ENCODE results near the gene OLFML3. TPM values are rescaled to one million over a fixed set of nuclear protein-coding genes. Genes with fewer than 3 reads are reported as not detected.
"Not testable (repeated sequence)": the region's sequence is repeated elsewhere in the genome, so short reads cannot be mapped to it uniquely, and the experiment has no call there.

The OLFML3 gene
- total RNA-seq, 1 donor from 2014 or later, result 1.6 TPM

- Histone ChIP-seq H3K27me3 (ENCODE audit: control insufficient read depth, insufficient read depth, low read length) (no peaks in the 10 kb centered on the region), H3K4me3 (ENCODE audit: low read depth, low read length) (no peak overlapping the region), H3K36me3 (ENCODE audit: control insufficient read depth, insufficient read depth, low read length) (peaks cover 3% of the 10 kb centered on the region)
- TF ChIP-seq, protein P1, sequence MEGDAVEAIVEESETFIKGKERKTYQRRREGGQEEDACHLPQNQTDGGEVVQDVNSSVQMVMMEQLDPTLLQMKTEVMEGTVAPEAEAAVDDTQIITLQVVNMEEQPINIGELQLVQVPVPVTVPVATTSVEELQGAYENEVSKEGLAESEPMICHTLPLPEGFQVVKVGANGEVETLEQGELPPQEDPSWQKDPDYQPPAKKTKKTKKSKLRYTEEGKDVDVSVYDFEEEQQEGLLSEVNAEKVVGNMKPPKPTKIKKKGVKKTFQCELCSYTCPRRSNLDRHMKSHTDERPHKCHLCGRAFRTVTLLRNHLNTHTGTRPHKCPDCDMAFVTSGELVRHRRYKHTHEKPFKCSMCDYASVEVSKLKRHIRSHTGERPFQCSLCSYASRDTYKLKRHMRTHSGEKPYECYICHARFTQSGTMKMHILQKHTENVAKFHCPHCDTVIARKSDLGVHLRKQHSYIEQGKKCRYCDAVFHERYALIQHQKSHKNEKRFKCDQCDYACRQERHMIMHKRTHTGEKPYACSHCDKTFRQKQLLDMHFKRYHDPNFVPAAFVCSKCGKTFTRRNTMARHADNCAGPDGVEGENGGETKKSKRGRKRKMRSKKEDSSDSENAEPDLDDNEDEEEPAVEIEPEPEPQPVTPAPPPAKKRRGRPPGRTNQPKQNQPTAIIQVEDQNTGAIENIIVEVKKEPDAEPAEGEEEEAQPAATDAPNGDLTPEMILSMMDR (IDR thresholded peaks at IDR 0.05; ENCODE audit: insufficient read depth, low read length, severe bottlenecking), result no peak
- FAIRE-seq (no peak), DNase-seq (ENCODE audit: low read depth) (no peak)
Measured at GRCh38 chr1:113946112-113946511, 33.2 kb upstream of the OLFML3 start.

- Histone ChIP-seq H3K36me3 (ENCODE audit: control insufficient read depth, insufficient read depth, low read length) (peaks cover 1% of the 10 kb centered on the region), H3K27me3 (ENCODE audit: control insufficient read depth, insufficient read depth, low read length) (no peaks in the 10 kb centered on the region), H3K4me3 (ENCODE audit: low read depth, low read length) (no peak overlapping the region)
- FAIRE-seq (no peak), DNase-seq (ENCODE audit: low read depth) (no peak)
- TF ChIP-seq, protein P1 (IDR thresholded peaks at IDR 0.05; ENCODE audit: insufficient read depth, low read length, severe bottlenecking), result no peak
Measured at GRCh38 chr1:113946678-113947387, 32.4 kb upstream of the OLFML3 start.

- Histone ChIP-seq H3K4me3 (ENCODE audit: low read depth, low read length) (no peak overlapping the region), H3K27me3 (ENCODE audit: control insufficient read depth, insufficient read depth, low read length) (no peaks in the 10 kb centered on the region), H3K36me3 (ENCODE audit: control insufficient read depth, insufficient read depth, low read length) (no peaks in the 10 kb centered on the region)
- TF ChIP-seq, protein P1 (IDR thresholded peaks at IDR 0.05; ENCODE audit: insufficient read depth, low read length, severe bottlenecking), result no peak
- FAIRE-seq, result no peak
- no peak for DNase-seq (ENCODE audit: low read depth)
Measured at GRCh38 chr1:113947388-113948107, 31.7 kb upstream of the OLFML3 start.

DNA sequence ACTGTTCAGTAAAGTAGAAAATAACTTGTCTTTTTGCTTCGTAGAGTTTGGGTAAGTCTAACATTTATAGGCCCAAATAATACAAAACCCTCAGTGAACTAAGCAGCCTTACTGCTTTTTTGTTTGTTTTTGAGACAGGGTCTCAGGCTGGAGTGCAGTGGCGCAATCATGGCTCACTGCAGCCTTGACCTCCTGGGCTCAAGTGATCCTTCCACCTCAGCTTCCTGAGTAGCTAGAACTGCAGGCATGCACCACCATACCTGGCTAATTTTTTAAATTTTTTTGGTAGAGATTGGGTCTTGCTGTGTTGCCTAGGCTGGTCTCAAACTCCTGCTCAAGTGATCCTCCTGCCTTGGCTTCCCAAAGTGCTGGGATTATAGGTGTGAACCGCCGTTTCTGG lies 31.1 kb upstream of the OLFML3 start:
- not testable (repeated sequence) for H3K4me3 ChIP-seq (ENCODE audit: low read depth, low read length); H3K27me3 ChIP-seq (ENCODE audit: control insufficient read depth, insufficient read depth, low read length); H3K36me3 ChIP-seq (ENCODE audit: control insufficient read depth, insufficient read depth, low read length); FAIRE-seq; DNase-seq (ENCODE audit: low read depth)

DNA sequence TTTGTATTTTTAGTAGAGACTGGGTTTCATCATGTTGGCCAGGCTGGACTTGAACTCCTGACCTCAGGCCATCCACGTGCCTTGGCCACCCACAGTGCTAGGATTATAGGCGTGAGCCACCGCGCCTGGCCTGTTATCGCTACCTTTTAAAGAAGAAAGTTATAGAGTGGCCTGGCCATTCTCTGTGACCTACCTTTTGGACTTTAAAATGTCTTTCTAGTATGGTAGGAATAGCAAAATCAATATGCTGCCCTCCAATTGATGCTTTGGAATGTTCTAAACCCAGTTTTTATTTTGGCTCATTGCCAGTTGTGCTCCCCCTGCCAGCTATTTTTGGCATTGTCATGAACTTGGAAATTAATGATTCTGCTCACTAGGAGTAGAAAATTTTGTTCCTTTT lies 30.3 kb upstream of the OLFML3 start:
- no peaks in the 10 kb centered on the region for H3K36me3 ChIP-seq (ENCODE audit: control insufficient read depth, insufficient read depth, low read length)
- FAIRE-seq (no peak), DNase-seq (ENCODE audit: low read depth) (no peak)
- H3K4me3 ChIP-seq (ENCODE audit: low read depth, low read length), result no peak overlapping the region
- H3K27me3 ChIP-seq (ENCODE audit: control insufficient read depth, insufficient read depth, low read length), result no peaks in the 10 kb centered on the region
- TF ChIP-seq, protein P1 (IDR thresholded peaks at IDR 0.05; ENCODE audit: insufficient read depth, low read length, severe bottlenecking), result no peak

DNA sequence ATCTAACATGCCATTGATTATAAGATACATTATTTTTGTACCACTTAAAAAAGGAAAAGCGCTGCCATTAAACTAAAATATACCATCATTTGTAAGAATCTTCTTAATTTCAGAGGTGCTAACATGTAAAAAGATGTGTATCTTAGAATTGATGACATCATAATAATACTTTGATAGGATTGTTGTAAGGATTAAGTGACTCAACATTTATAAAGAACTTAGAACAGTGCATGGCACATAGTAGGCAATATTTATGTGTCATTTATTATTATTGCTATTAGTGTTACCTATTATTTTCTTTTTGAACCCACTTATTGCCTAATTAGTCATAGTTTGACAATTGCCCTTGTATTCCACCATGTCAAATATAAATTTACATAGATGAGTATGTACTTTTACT lies 28.4 kb upstream of the OLFML3 start:
- Histone ChIP-seq H3K36me3 (ENCODE audit: control insufficient read depth, insufficient read depth, low read length) (no peaks in the 10 kb centered on the region), H3K4me3 (ENCODE audit: low read depth, low read length) (no peak overlapping the region), H3K27me3 (ENCODE audit: control insufficient read depth, insufficient read depth, low read length) (no peaks in the 10 kb centered on the region)
- DNase-seq (ENCODE audit: low read depth) (no peak), FAIRE-seq (no peak)
- TF ChIP-seq, protein P1 (IDR thresholded peaks at IDR 0.05; ENCODE audit: insufficient read depth, low read length, severe bottlenecking), result no peak

Data from bronchial epithelial cell (primary cell).